HepG2 (cell line): ENCODE results near the gene NOX3. TPM values are rescaled to one million over a fixed set of nuclear protein-coding genes. Genes with fewer than 3 reads are reported as not detected.

Source experiments
- CBX5 ChIP-seq: sonication (generic); formaldehyde crosslinking; IDR thresholded peaks from 2 replicates; pipeline ENCODE4 v1.4.0; 2020; ENCODE audit warnings: missing genetic modification reagents, borderline replicate concordance
- EHMT2 ChIP-seq: fragments of 200-600 bp; sonication (generic); IDR thresholded peaks from 2 replicates; pipeline ENCODE4 v1.7.0; 2017; ENCODE audit warnings: antibody characterized with exemption, low read depth, low read length, borderline replicate concordance
- FOSL1 ChIP-seq: sonication (generic); formaldehyde crosslinking; IDR thresholded peaks from 2 replicates; pipeline ENCODE4 v1.9.0; 2021; ENCODE audit warnings: missing genetic modification reagents, borderline replicate concordance
- HMG20B ChIP-seq: conservative IDR thresholded peaks from 2 replicates; pipeline ENCODE4 v1.6.1; 2016; ENCODE audit warnings: missing genetic modification reagents, missing compliant biosample characterization
- HMGA1 ChIP-seq: sonication (generic); formaldehyde crosslinking; conservative IDR thresholded peaks from 2 replicates; pipeline ENCODE4 v1.4.0; 2020; ENCODE audit warnings: missing genetic modification reagents
- HOXA3 ChIP-seq: sonication (generic); formaldehyde crosslinking; IDR thresholded peaks from 2 replicates; pipeline ENCODE4 v1.5.0; 2020; ENCODE audit warnings: missing genetic modification reagents
- KDM2A ChIP-seq: sonication (generic); formaldehyde crosslinking; IDR thresholded peaks from 2 replicates; pipeline ENCODE4 v1.4.0; 2020; ENCODE audit warnings: low read depth, missing genetic modification reagents, borderline replicate concordance
- MAFG ChIP-seq: sonication (generic); formaldehyde crosslinking; IDR thresholded peaks from 2 replicates; pipeline ENCODE4 v1.5.1; 2020; ENCODE audit warnings: mild to moderate bottlenecking, missing genetic modification reagents
- MTF1 ChIP-seq: sonication (generic); formaldehyde crosslinking; IDR thresholded peaks from 2 replicates; pipeline ENCODE4 v1.5.0; 2020; ENCODE audit warnings: missing genetic modification reagents
- NR1H2 ChIP-seq: sonication (generic); formaldehyde crosslinking; IDR thresholded peaks from 2 replicates; pipeline ENCODE4 v1.8.1; 2022; ENCODE audit warnings: low read depth, missing genetic modification reagents, borderline replicate concordance
- PRMT3 ChIP-seq: sonication (generic); formaldehyde crosslinking; IDR thresholded peaks from 2 replicates; pipeline ENCODE4 v1.8.1; 2022; ENCODE audit warnings: low read depth, mild to moderate bottlenecking, moderate library complexity, missing genetic modification reagents, borderline replicate concordance
- THAP7 ChIP-seq: sonication (generic); formaldehyde crosslinking; IDR thresholded peaks from 2 replicates; pipeline ENCODE4 v1.8.1; 2023; ENCODE audit warnings: mild to moderate bottlenecking, missing genetic modification reagents
- THAP9 ChIP-seq: sonication (generic); formaldehyde crosslinking; IDR thresholded peaks from 2 replicates; pipeline ENCODE4; 2020; ENCODE audit warnings: missing genetic modification reagents, mild to moderate bottlenecking, borderline replicate concordance
- YEATS4 ChIP-seq: sonication (generic); formaldehyde crosslinking; IDR thresholded peaks from 2 replicates; pipeline ENCODE4 v1.4.0; 2020; ENCODE audit warnings: missing genetic modification reagents, borderline replicate concordance
- ZFP41 ChIP-seq: sonication (generic); formaldehyde crosslinking; IDR thresholded peaks from 2 replicates; pipeline ENCODE4 v1.4.0; 2020; ENCODE audit warnings: mild to moderate bottlenecking, missing genetic modification reagents, borderline replicate concordance
- ZGPAT ChIP-seq: IDR thresholded peaks from 2 replicates; pipeline ENCODE4 v1.6.1; 2016; ENCODE audit warnings: mild to moderate bottlenecking
- ZNF136 ChIP-seq: sonication (generic); formaldehyde crosslinking; IDR thresholded peaks from 2 replicates; pipeline ENCODE4 v1.8.1; 2022; ENCODE audit warnings: low read depth, mild to moderate bottlenecking, moderate library complexity, missing genetic modification reagents
- ZNF143 ChIP-seq: sonication (generic); formaldehyde crosslinking; IDR thresholded peaks from 2 replicates; pipeline ENCODE4 v1.4.0; 2020; ENCODE audit warnings: missing genetic modification reagents
- ZNF33B ChIP-seq: sonication (generic); formaldehyde crosslinking; IDR thresholded peaks from 2 replicates; pipeline ENCODE4 v1.5.1; 2020; ENCODE audit warnings: mild to moderate bottlenecking, missing genetic modification reagents
- ZNF354B ChIP-seq: sonication (generic); formaldehyde crosslinking; IDR thresholded peaks from 2 replicates; pipeline ENCODE4 v1.8.0; 2022; ENCODE audit warnings: mild to moderate bottlenecking, missing genetic modification reagents
- ZNF570 ChIP-seq: sonication (generic); formaldehyde crosslinking; IDR thresholded peaks from 2 replicates; pipeline ENCODE4 v1.4.0; 2020; ENCODE audit warnings: mild to moderate bottlenecking, missing genetic modification reagents, borderline replicate concordance
- ZNF597 ChIP-seq: sonication (generic); formaldehyde crosslinking; IDR thresholded peaks from 2 replicates; pipeline ENCODE4 v1.5.0; 2020; ENCODE audit warnings: missing genetic modification reagents
- ZNF709 ChIP-seq: sonication (generic); formaldehyde crosslinking; IDR thresholded peaks from 2 replicates; pipeline ENCODE4 v1.5.0; 2020; ENCODE audit warnings: mild to moderate bottlenecking, missing genetic modification reagents
- ZNF746 ChIP-seq: sonication (generic); formaldehyde crosslinking; IDR thresholded peaks from 2 replicates; pipeline ENCODE4 v1.8.0; 2022; ENCODE audit warnings: mild to moderate bottlenecking, missing genetic modification reagents
- polyA plus RNA-seq, 8 experiments: library from polyadenylated mRNA; depleted of rRNA in 3 of 8; stranded (reverse) in 7 of 8; unstranded in 1 of 8; fragments of >200 nt; fragmentation: Illumina TruSeq in 4 of 8; extraction: Trizol in 4 of 8; gene quantifications; 2 replicates each; pipeline versions ENCODE4 v1.2.1 to v1.2.3, GENCODE V29; 2011 to 2016; ENCODE audit warnings: low read depth in 4 of 8, missing spikeins in 1 of 8, mixed read lengths in 1 of 8; ENCODE audit not compliant: insufficient read depth in 1 of 8
- total RNA-seq, 5 experiments: library from RNA; depleted of rRNA; stranded (reverse); fragments of >200 nt; fragmentation: Illumina TruSeq; extraction: Trizol; gene quantifications; 2 replicates each; pipeline ENCODE4 v1.2.3, GENCODE V29; 2016; ENCODE audit warnings: low read depth in 1 of 5

Gene NOX3
- total and polyA plus RNA-seq, 2 of the 13 experiments (the other 11 are each of a cell fraction or from before 2014, with no cell fraction given) = 0.09 to 0.18 TPM

- peak; percentile 85 for TF ChIP-seq KDM2A
- TF ChIP-seq ZNF143 (CRISPR knock-in tag) = peak; percentile 74
- TF ChIP-seq ZNF709 (CRISPR knock-in tag) = peak; percentile 82
- peak; percentile 99 for TF ChIP-seq ZNF136 (CRISPR knock-in tag)
- TF ChIP-seq CBX5 (CRISPR knock-in tag) = peak; percentile 99
- no peak for TF ChIP-seq MAFG
- TF ChIP-seq ZFP41 (CRISPR knock-in tag) = no peak; the same call in 1 of the 2 replicates
- no peak; the same call in 1 of the 2 replicates for TF ChIP-seq MTF1 (CRISPR knock-in tag)
- TF ChIP-seq ZGPAT (CRISPR knock-in tag) = peak; percentile 100
- 0 out of 2 replicates have a peak, but pooled peaks have one; percentile 48 for TF ChIP-seq ZNF354B (CRISPR knock-in tag)
- peak; percentile 97 for TF ChIP-seq HOXA3 (CRISPR knock-in tag)
- TF ChIP-seq ZNF597 (CRISPR knock-in tag) = no peak
- TF ChIP-seq THAP7 (CRISPR knock-in tag) = peak; percentile 90
- no peak for TF ChIP-seq HMGA1 (CRISPR knock-in tag)
- peak; percentile 89 for TF ChIP-seq ZNF746 (CRISPR knock-in tag)
- TF ChIP-seq FOSL1 (CRISPR knock-in tag) = peak; percentile 73; the same call in 1 of the 2 replicates
- peak; percentile 93 for TF ChIP-seq HMG20B (CRISPR knock-in tag)
- TF ChIP-seq THAP9 (CRISPR knock-in tag) = peak; percentile 76; the same call in 1 of the 2 replicates
- peak; percentile 97; the same call in 1 of the 2 replicates for TF ChIP-seq EHMT2
- TF ChIP-seq PRMT3 (CRISPR knock-in tag) = peak; percentile 67; the same call in 1 of the 2 replicates
- peak; percentile 66; the same call in 1 of the 2 replicates for TF ChIP-seq ZNF570
- TF ChIP-seq YEATS4 (CRISPR knock-in tag) = peak; percentile 92
- TF ChIP-seq ZNF33B (CRISPR knock-in tag) = peak; percentile 80; the same call in 1 of the 2 replicates
- no peak for TF ChIP-seq NR1H2 (CRISPR knock-in tag)
Observed at GRCh38 chr6:155399062-155399744, 56.4 kb downstream of the NOX3 start (continued).
